Keratinocyte (primary cell): ENCODE data around the gene RNF215.
A peak's percentile ranks its signal among the peaks of the same experiment; 100 is the strongest.

Source experiments
- EZH2 ChIP-seq: IDR thresholded peaks from one replicate; pipeline ENCODE4 v1.6.1; 2012; ENCODE audit warnings: inconsistent platforms, mild to moderate bottlenecking, low read length, moderate library complexity
- TF ChIP-seq, protein P1 (sequence below), 3 experiments: IDR thresholded peaks in 1 of 3; conservative IDR thresholded peaks in 1 of 3; optimal IDR thresholded peaks in 1 of 3; 2 replicates in 2 of 3; 3 replicates in 1 of 3; pipeline versions ENCODE3 to v1.5.1; 2011; ENCODE audit warnings: low read length in 3 of 3, mild to moderate bottlenecking in 3 of 3, moderate library complexity in 2 of 3, control low read depth in 1 of 3, inconsistent platforms in 1 of 3; ENCODE audit not compliant: insufficient read depth in 2 of 3; ENCODE audit errors: extremely low read depth in 1 of 3

DNA sequence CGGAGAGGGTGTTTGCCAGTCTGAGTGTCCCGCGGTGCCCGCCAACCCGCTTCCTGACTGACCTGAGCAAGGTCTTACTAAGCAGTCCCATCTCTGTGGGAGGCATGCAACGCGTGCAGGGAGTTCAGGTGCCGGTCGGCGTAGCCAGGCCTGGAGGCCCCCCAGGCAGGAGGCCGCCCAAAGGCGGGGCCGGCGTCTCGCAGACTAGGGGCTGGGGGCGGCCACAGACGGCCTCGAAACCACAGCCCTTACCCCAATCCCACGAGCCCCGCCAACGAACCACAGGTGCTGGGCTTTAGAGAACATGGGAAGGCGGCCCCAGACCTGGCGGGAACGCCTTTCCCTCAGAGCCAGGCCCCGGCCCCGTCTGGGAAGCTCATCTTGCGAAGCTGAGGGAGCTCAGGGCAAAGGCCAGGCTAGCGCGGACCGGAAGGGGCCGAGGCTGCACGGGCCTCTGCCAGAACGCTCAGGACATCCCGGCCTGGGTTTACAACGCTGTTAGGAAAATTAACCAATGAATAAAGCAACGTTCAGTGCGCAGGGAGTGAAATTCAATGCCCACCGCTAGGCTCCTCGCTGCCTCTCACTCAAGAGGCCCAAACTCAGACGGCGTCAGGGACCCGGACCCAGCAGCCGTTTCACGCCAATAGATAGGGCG lies 36.2 kb upstream of the RNF215 start:
- TF ChIP-seq, protein P1, sequence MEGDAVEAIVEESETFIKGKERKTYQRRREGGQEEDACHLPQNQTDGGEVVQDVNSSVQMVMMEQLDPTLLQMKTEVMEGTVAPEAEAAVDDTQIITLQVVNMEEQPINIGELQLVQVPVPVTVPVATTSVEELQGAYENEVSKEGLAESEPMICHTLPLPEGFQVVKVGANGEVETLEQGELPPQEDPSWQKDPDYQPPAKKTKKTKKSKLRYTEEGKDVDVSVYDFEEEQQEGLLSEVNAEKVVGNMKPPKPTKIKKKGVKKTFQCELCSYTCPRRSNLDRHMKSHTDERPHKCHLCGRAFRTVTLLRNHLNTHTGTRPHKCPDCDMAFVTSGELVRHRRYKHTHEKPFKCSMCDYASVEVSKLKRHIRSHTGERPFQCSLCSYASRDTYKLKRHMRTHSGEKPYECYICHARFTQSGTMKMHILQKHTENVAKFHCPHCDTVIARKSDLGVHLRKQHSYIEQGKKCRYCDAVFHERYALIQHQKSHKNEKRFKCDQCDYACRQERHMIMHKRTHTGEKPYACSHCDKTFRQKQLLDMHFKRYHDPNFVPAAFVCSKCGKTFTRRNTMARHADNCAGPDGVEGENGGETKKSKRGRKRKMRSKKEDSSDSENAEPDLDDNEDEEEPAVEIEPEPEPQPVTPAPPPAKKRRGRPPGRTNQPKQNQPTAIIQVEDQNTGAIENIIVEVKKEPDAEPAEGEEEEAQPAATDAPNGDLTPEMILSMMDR (optimal IDR thresholded peaks at IDR 0.05 in 1 of 3, IDR thresholded peaks at IDR 0.05 in 1 of 3, conservative IDR thresholded peaks at IDR 0.05 in 1 of 3; ENCODE audit: extremely low read depth in 1 of 3, insufficient read depth in 2 of 3, low read length in 3 of 3), result peak in 2 of 3 experiments; percentile 8 to 12
- no peak for TF ChIP-seq EZH2
